ENCODE data around the gene GABRR3.

GABRR3 gene

DNA sequence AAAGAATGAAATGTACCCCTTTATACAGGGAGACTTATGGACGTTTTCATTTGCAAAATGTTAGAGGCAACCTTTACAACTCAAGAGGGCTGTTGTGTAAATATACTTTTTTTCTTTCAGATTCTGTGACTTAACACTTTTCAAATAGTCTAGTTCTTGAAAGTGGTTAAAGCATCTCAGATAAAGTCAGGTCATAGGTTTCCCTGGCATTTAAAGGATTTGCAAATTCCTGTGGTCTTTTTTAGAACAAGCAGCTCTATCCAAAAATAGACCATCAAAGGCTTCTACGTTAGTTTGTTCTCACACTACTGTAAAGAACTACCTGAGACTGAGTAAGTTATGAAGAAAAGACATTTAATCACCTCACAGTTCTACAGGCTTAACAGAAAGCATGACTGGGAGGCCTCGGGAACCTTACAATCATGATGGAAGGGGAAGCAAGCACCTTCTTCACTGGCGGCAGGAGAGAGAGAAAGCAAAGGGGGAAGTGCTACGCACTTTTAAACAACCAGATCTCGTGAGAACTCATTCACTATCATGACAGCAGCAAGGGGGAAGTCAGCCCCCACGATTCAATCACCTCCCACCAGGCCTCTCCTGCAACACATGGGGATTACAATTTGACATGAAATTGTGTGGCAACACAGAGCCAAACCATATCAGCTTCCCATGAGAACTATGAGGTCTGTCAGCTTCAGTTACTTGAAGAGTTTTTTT is 23.3 kb upstream of the GABRR3 start:
- TF ChIP-seq, protein P1, sequence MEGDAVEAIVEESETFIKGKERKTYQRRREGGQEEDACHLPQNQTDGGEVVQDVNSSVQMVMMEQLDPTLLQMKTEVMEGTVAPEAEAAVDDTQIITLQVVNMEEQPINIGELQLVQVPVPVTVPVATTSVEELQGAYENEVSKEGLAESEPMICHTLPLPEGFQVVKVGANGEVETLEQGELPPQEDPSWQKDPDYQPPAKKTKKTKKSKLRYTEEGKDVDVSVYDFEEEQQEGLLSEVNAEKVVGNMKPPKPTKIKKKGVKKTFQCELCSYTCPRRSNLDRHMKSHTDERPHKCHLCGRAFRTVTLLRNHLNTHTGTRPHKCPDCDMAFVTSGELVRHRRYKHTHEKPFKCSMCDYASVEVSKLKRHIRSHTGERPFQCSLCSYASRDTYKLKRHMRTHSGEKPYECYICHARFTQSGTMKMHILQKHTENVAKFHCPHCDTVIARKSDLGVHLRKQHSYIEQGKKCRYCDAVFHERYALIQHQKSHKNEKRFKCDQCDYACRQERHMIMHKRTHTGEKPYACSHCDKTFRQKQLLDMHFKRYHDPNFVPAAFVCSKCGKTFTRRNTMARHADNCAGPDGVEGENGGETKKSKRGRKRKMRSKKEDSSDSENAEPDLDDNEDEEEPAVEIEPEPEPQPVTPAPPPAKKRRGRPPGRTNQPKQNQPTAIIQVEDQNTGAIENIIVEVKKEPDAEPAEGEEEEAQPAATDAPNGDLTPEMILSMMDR (IDR thresholded peaks at IDR 0.05; ENCODE audit: low read depth, low read length, poor library complexity, severe bottlenecking): no peak
- TF ChIP-seq EZH2phosphoT487 (IDR thresholded peaks at IDR 0.05; ENCODE audit: borderline replicate concordance, low read length): no peak
- Histone ChIP-seq H3K9me3 (ENCODE audit: control insufficient read depth, insufficient read depth, low read length) (no peaks in the 10 kb centered on the region), H3F3A (ENCODE audit: control insufficient read depth, insufficient read depth) (no peaks in the 10 kb centered on the region), H4K20me1 (ENCODE audit: control insufficient read depth, insufficient read depth, low read depth, low read length) (no peaks in the 10 kb centered on the region), H3K27me3 (ENCODE audit: control insufficient read depth, low read length) (peaks cover 8% of the 10 kb centered on the region), H3K9me2 (replicated peaks; ENCODE audit: control insufficient read depth, low read length) (no peaks in the 10 kb centered on the region), H3K79me2 (ENCODE audit: control insufficient read depth, low read length) (no peaks in the 10 kb centered on the region), H3K27ac (ENCODE audit: low read depth, low read length) (no peak overlapping the region), H3K4me3 (ENCODE audit: low read length) (no peak overlapping the region), H3K4me2 (ENCODE audit: low read length) (no peak overlapping the region), H3K4me1 (ENCODE audit: control insufficient read depth, low read length) (no peaks in the 10 kb centered on the region), H3K36me3 (ENCODE audit: control insufficient read depth, low read length) (no peaks in the 10 kb centered on the region)

DNA sequence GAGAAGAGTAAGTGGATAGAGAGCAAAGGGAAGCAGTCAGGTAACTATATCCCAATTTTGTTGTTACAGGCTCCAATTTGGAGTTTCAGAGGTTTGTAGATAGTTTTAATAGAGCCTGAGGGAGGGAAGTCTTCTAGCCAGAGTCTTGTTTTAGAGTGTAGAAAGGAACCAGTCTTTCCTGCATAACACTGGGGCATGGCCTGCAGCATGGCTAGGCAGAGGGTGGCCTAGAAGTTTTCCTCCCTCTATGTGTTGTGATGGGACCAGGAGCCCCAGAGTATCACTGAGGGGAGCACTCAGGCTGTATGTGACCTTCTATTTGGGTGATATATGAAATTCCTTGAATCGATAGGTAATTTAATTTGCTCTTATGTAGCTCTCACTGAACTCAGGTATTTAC is 22.5 kb upstream of the GABRR3 start:
- Histone ChIP-seq H3K36me3 (ENCODE audit: control insufficient read depth, low read length) (no peaks in the 10 kb centered on the region), H3K9me3 (ENCODE audit: control insufficient read depth, insufficient read depth, low read length) (no peaks in the 10 kb centered on the region), H3K79me2 (ENCODE audit: control insufficient read depth, low read length) (no peaks in the 10 kb centered on the region), H3K27me3 (ENCODE audit: control insufficient read depth, low read length) (peaks cover 8% of the 10 kb centered on the region), H4K20me1 (ENCODE audit: control insufficient read depth, insufficient read depth, low read depth, low read length) (no peaks in the 10 kb centered on the region), H3K9me2 (replicated peaks; ENCODE audit: control insufficient read depth, low read length) (no peaks in the 10 kb centered on the region), H3K4me3 (ENCODE audit: low read length) (no peak overlapping the region), H3K27ac (ENCODE audit: low read depth, low read length) (no peak overlapping the region), H3K4me2 (ENCODE audit: low read length) (no peak overlapping the region), H3F3A (ENCODE audit: control insufficient read depth, insufficient read depth) (no peaks in the 10 kb centered on the region), H3K4me1 (ENCODE audit: control insufficient read depth, low read length) (no peaks in the 10 kb centered on the region)
- no peak for TF ChIP-seq EZH2phosphoT487 (IDR thresholded peaks at IDR 0.05; ENCODE audit: borderline replicate concordance, low read length)
- TF ChIP-seq, protein P1 (IDR thresholded peaks at IDR 0.05; ENCODE audit: low read depth, low read length, poor library complexity, severe bottlenecking): no peak

DNA sequence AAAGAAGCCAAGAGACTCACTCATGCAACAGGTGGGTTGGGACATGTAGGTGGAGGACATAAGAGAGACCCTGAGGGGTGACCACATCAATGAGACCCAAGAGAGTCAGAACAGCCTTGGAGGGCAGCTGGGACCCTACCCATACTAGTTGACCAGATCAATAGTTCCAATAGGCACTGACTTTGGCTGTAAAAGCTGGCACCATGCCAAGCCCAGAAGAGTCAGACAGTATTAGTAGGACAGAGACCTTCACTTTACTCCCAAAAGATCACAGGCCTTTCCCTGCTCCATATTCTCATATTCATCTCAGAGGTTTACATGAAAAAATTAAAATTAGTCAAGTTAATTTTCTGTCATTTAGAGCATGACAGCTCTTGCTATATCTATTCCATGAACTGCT is 20.9 kb upstream of the GABRR3 start:
- TF ChIP-seq EZH2phosphoT487 (IDR thresholded peaks at IDR 0.05; ENCODE audit: borderline replicate concordance, low read length): no peak
- TF ChIP-seq, protein P1 (IDR thresholded peaks at IDR 0.05; ENCODE audit: low read depth, low read length, poor library complexity, severe bottlenecking): no peak
- Histone ChIP-seq H3K9me3 (ENCODE audit: control insufficient read depth, insufficient read depth, low read length) (no peaks in the 10 kb centered on the region), H3K27ac (ENCODE audit: low read depth, low read length) (no peak overlapping the region), H3K4me1 (ENCODE audit: control insufficient read depth, low read length) (no peaks in the 10 kb centered on the region), H3K4me3 (ENCODE audit: low read length) (no peak overlapping the region), H3K36me3 (ENCODE audit: control insufficient read depth, low read length) (no peaks in the 10 kb centered on the region), H3F3A (ENCODE audit: control insufficient read depth, insufficient read depth) (no peaks in the 10 kb centered on the region), H3K9me2 (replicated peaks; ENCODE audit: control insufficient read depth, low read length) (no peaks in the 10 kb centered on the region), H3K79me2 (ENCODE audit: control insufficient read depth, low read length) (no peaks in the 10 kb centered on the region), H3K27me3 (ENCODE audit: control insufficient read depth, low read length) (peaks cover 8% of the 10 kb centered on the region), H3K4me2 (ENCODE audit: low read length) (no peak overlapping the region), H4K20me1 (ENCODE audit: control insufficient read depth, insufficient read depth, low read depth, low read length) (no peaks in the 10 kb centered on the region)
